PC-3 (cell line): ENCODE data around the gene LSM3. TPM values are rescaled to one million over a fixed set of nuclear protein-coding genes. Genes with fewer than 3 reads are reported as not detected.

Source experiments
- ATAC-seq: fragments of 200-7000 bp; cut with Tn5 transposase; 2 replicates; pipeline ENCODE4 v1.9.1; 2020; ENCODE audit warnings: mild to moderate bottlenecking, moderate library complexity
- BruUV-seq: library from RNA; stranded (reverse); fragments of 400-500 nt; replicated peaks from 2 replicates; lab custom pipeline; 2021; lab: Mats Ljungman, UMichigan
- CTCF ChIA-PET: fragments of 300-600 bp; sonication (Branson Sonifier 250); formaldehyde crosslinking; loops from one replicate; lab custom pipeline; 2022; ENCODE audit warnings: antibody characterized with exemption; lab: Charles Lee
- POLR2A ChIA-PET: fragments of 300-600 bp; sonication (Branson Sonifier 250); formaldehyde crosslinking; loops from one replicate; lab custom pipeline; 2022; ENCODE audit warnings: antibody characterized with exemption; ENCODE audit not compliant: unreplicated experiment; lab: Charles Lee
- DNase-seq: peaks from one replicate; pipeline ENCODE4 v3.0.0-alpha.2; 2015
- H2AFZ ChIP-seq: fragments of 300-600 bp; sonication (generic); 2 replicates; pipeline ENCODE4 v1.6.0; 2016; ENCODE audit warnings: antibody characterized with exemption, low read length
- H3F3A ChIP-seq: fragments of 300-600 bp; sonication (generic); one replicate; pipeline ENCODE4 v1.6.0; 2017; ENCODE audit warnings: antibody characterized with exemption, low read length, control low read depth, mild to moderate bottlenecking; ENCODE audit not compliant: unreplicated experiment
- H3K27ac ChIP-seq: fragments of 300-600 bp; sonication (generic); 2 replicates; pipeline ENCODE4 v1.5.1; 2016; ENCODE audit warnings: mild to moderate bottlenecking, low read length
- H3K27me3 ChIP-seq: fragments of 300-600 bp; sonication (generic); 2 replicates; pipeline ENCODE4 v1.6.1; 2016; ENCODE audit warnings: low read length, mixed read lengths
- H3K36me3 ChIP-seq: fragments of 300-600 bp; sonication (generic); 2 replicates; pipeline ENCODE4 v1.6.1; 2016; ENCODE audit warnings: low read depth, mixed run types, low read length, mixed read lengths
- H3K4me1 ChIP-seq: fragments of 300-600 bp; sonication (generic); 2 replicates; pipeline ENCODE4 v1.5.1; 2016; ENCODE audit warnings: low read length; ENCODE audit not compliant: insufficient read depth
- H3K4me2 ChIP-seq: fragments of 300-600 bp; sonication (generic); 2 replicates; pipeline ENCODE4 v1.6.0; 2016; ENCODE audit warnings: low read length
- H3K4me3 ChIP-seq: fragments of 300-600 bp; sonication (generic); 2 replicates; pipeline ENCODE4 v1.5.1; 2016; ENCODE audit warnings: mild to moderate bottlenecking, low read length, mixed read lengths
- H3K79me2 ChIP-seq: fragments of 300-600 bp; sonication (generic); 2 replicates; pipeline ENCODE4 v1.6.1; 2017; ENCODE audit warnings: low read length, mixed read lengths
- H3K9ac ChIP-seq: fragments of 300-600 bp; sonication (generic); 2 replicates; pipeline ENCODE4 v1.6.0; 2016; ENCODE audit warnings: mild to moderate bottlenecking, low read length
- H3K9me2 ChIP-seq: fragments of 300-600 bp; sonication (generic); replicated peaks from 2 replicates; pipeline ENCODE4 v1.6.1; 2016; ENCODE audit warnings: mixed run types, low read length, mixed read lengths
- H3K9me3 ChIP-seq: fragments of 300-600 bp; sonication (generic); 2 replicates; pipeline ENCODE4 v1.6.1; 2016; ENCODE audit warnings: low read length, mixed read lengths
- H4K20me1 ChIP-seq: fragments of 300-600 bp; sonication (generic); 2 replicates; pipeline ENCODE4 v1.6.1; 2016; ENCODE audit warnings: low read length, mixed read lengths
- CTCF ChIP-seq: fragments of 300-600 bp; sonication (generic); conservative IDR thresholded peaks from 2 replicates; pipeline ENCODE4 v1.5.1; 2017; ENCODE audit warnings: antibody characterized with exemption, low read depth, mild to moderate bottlenecking, low read length
- EZH2 ChIP-seq: fragments of 300-600 bp; sonication (generic); IDR thresholded peaks from one replicate; pipeline ENCODE4 v1.6.1; 2017; ENCODE audit warnings: antibody characterized with exemption, mild to moderate bottlenecking, low read length; ENCODE audit not compliant: unreplicated experiment
- EZH2phosphoT487 ChIP-seq: fragments of 300-600 bp; sonication (generic); IDR thresholded peaks from 2 replicates; pipeline ENCODE4 v1.6.1; 2018; ENCODE audit warnings: mild to moderate bottlenecking, antibody characterized with exemption, low read length, borderline replicate concordance
- intact Hi-C: fragments of 100-400 bp; cut with micrococcal nuclease; formaldehyde crosslinking; loops from 2 replicates; pipeline ENCODE4 v1.9.0; 2023
- total RNA-seq: library from RNA; depleted of rRNA; stranded (reverse); fragments of >200 nt; gene quantifications from 2 replicates; pipeline ENCODE4 v1.2.3, GENCODE V29; 2014

LSM3 gene
- total RNA-seq, 1 experiment from 2014 or later: 27.2 TPM

GRCh38 chr3:14245248-14245639 is 66.6 kb downstream of the LSM3 start:
- no peaks in the 10 kb centered on the region for H4K20me1 ChIP-seq

GRCh38 chr3:14245822-14246221 is 67.2 kb downstream of the LSM3 start:
- ChIA-PET CTCF (no interaction called here), POLR2A (no interaction called here)
- H3K4me2 ChIP-seq: no peak overlapping the region
- ATAC-seq (no peak), DNase-seq (no peak)
- H3K4me3 ChIP-seq: no peak overlapping the region
- H3K4me1 ChIP-seq: no peaks in the 10 kb centered on the region
- H3K36me3 ChIP-seq: no peaks in the 10 kb centered on the region
- intact Hi-C loops: no loop called here
- H3F3A ChIP-seq: no peaks in the 10 kb centered on the region
- no peaks in the 10 kb centered on the region for H4K20me1 ChIP-seq
- no peaks in the 10 kb centered on the region for H3K79me2 ChIP-seq
- no peak overlapping the region for H2AFZ ChIP-seq
- H3K27me3 ChIP-seq: no peaks in the 10 kb centered on the region
- no peak overlapping the region for H3K9ac ChIP-seq
- H3K9me3 ChIP-seq: no peaks in the 10 kb centered on the region
- no TSS peak for BruUV-seq
- TF ChIP-seq EZH2phosphoT487 (no peak), EZH2 (no peak), CTCF (no peak)
- H3K27ac ChIP-seq: no peak overlapping the region
- H3K9me2 ChIP-seq: no peaks in the 10 kb centered on the region

More at GRCh38 chr3:14245248-14245639, 66.6 kb downstream of the LSM3 start:
- no peak for TF ChIP-seq EZH2phosphoT487
- TF ChIP-seq CTCF: no peak
- no peak for TF ChIP-seq EZH2
- H3K4me1 ChIP-seq: no peaks in the 10 kb centered on the region
- ATAC-seq (no peak), DNase-seq (no peak)
- H3K9me2 ChIP-seq: no peaks in the 10 kb centered on the region
- intact Hi-C loops: no loop called here
- H3K9me3 ChIP-seq: no peaks in the 10 kb centered on the region
- H3K79me2 ChIP-seq: no peaks in the 10 kb centered on the region
- no peak overlapping the region for H3K27ac ChIP-seq
- no TSS peak for BruUV-seq
- H2AFZ ChIP-seq: no peak overlapping the region
- no peak overlapping the region for H3K4me2 ChIP-seq
- no peak overlapping the region for H3K9ac ChIP-seq
- no peaks in the 10 kb centered on the region for H3K36me3 ChIP-seq
- H3F3A ChIP-seq: no peaks in the 10 kb centered on the region
- CTCF ChIA-PET: no interaction called here
- POLR2A ChIA-PET: no interaction called here
- H3K4me3 ChIP-seq: no peak overlapping the region
- H3K27me3 ChIP-seq: no peaks in the 10 kb centered on the region

GRCh38 chr3:14246414-14246813 is 67.8 kb downstream of the LSM3 start:
- Histone ChIP-seq H3K27ac (no peak overlapping the region), H3F3A (no peaks in the 10 kb centered on the region), H3K9me3 (no peaks in the 10 kb centered on the region), H3K4me3 (no peak overlapping the region), H3K27me3 (no peaks in the 10 kb centered on the region), H3K4me1 (no peaks in the 10 kb centered on the region), H3K36me3 (no peaks in the 10 kb centered on the region), H3K9ac (no peak overlapping the region), H3K79me2 (no peaks in the 10 kb centered on the region), H4K20me1 (no peaks in the 10 kb centered on the region), H2AFZ (no peak overlapping the region), H3K9me2 (no peaks in the 10 kb centered on the region), H3K4me2 (no peak overlapping the region)
- ATAC-seq (no peak), DNase-seq (no peak)
- ChIA-PET POLR2A (no interaction called here), CTCF (no interaction called here)
- intact Hi-C loops: no loop called here
- no peak for TF ChIP-seq EZH2
- TF ChIP-seq EZH2phosphoT487: no peak
- no peak for TF ChIP-seq CTCF
- no TSS peak for BruUV-seq
